Activated CD4-positive, alpha-beta T cell treated with anti-CD3 and anti-CD28 coated beads, Interleukin-2, amount 10 ng/mL, durations not matched to agents 24 days and 14 days (primary cell): ENCODE data around the gene SND1. TPM values are rescaled to one million over a fixed set of nuclear protein-coding genes. Genes with fewer than 3 reads are reported as not detected.

Experiments
- DNase-seq: peaks from one replicate; pipeline ENCODE4 v3.0.0; 2022
- H3K27ac Mint-ChIP-seq: one replicate; pipeline ENCODE4 v1.8.0; 2022; ENCODE audit warnings: mild to moderate bottlenecking, mixed read lengths
- H3K27me3 Mint-ChIP-seq: one replicate; pipeline ENCODE4 v1.8.0; 2022; ENCODE audit warnings: mixed read lengths
- H3K36me3 Mint-ChIP-seq: one replicate; pipeline ENCODE4 v1.8.0; 2022; ENCODE audit warnings: low read depth, mild to moderate bottlenecking, mixed read lengths
- H3K4me1 Mint-ChIP-seq: one replicate; pipeline ENCODE4 v1.8.0; 2021; ENCODE audit warnings: mixed read lengths
- H3K4me3 Mint-ChIP-seq: one replicate; pipeline ENCODE4 v1.8.0; 2022; ENCODE audit warnings: mild to moderate bottlenecking, moderate library complexity, mixed read lengths
- H3K9me3 Mint-ChIP-seq: one replicate; pipeline ENCODE4 v1.8.0; 2021; ENCODE audit warnings: mixed read lengths
- intact Hi-C: fragments of 100-400 bp; cut with micrococcal nuclease; formaldehyde crosslinking; loops from one replicate; pipeline ENCODE4 v1.15.1; 2023
- total RNA-seq: library from RNA; stranded (reverse); gene quantifications from 2 replicates; pipeline ENCODE4 v1.2.3, GENCODE V29; 2022

Gene SND1
- total RNA-seq, 1 donor from 2014 or later = 295 TPM

- no peak overlapping the region for H3K27ac Mint-ChIP-seq
- no peaks in the 10 kb centered on the region for H3K27me3 Mint-ChIP-seq
- intact Hi-C loops = no loop called here
- no peak overlapping the region for H3K4me3 Mint-ChIP-seq
- H3K9me3 Mint-ChIP-seq = no peaks in the 10 kb centered on the region
- peaks cover 17% of the 10 kb centered on the region for H3K36me3 Mint-ChIP-seq
- no peak for DNase-seq
- H3K4me1 Mint-ChIP-seq = peaks cover 11% of the 10 kb centered on the region
Measured at GRCh38 chr7:128000048-128000447, 348.1 kb downstream of the SND1 start.

- peaks cover 18% of the 10 kb centered on the region for H3K36me3 Mint-ChIP-seq
- intact Hi-C loops = no loop called here
- peaks cover 11% of the 10 kb centered on the region for H3K4me1 Mint-ChIP-seq
- DNase-seq = no peak
- no peaks in the 10 kb centered on the region for H3K27me3 Mint-ChIP-seq
- H3K4me3 Mint-ChIP-seq = no peak overlapping the region
- no peaks in the 10 kb centered on the region for H3K9me3 Mint-ChIP-seq
- H3K27ac Mint-ChIP-seq = no peak overlapping the region
Measured at GRCh38 chr7:128000854-128001265, 348.9 kb downstream of the SND1 start.

- intact Hi-C loops = no loop called here
- Mint-ChIP-seq H3K27ac (no peak overlapping the region), H3K36me3 (peaks cover 18% of the 10 kb centered on the region), H3K9me3 (no peaks in the 10 kb centered on the region), H3K4me3 (no peak overlapping the region), H3K27me3 (no peaks in the 10 kb centered on the region), H3K4me1 (peaks cover 11% of the 10 kb centered on the region)
- no peak for DNase-seq
Measured at GRCh38 chr7:128003167-128003566, 351.2 kb downstream of the SND1 start.

GRCh38 chr7:128003787-128004186 lies 351.8 kb downstream of the SND1 start:
- H3K27ac Mint-ChIP-seq = peak overlapping the region; percentile 32
- H3K4me3 Mint-ChIP-seq = no peak overlapping the region
- peaks cover 11% of the 10 kb centered on the region for H3K4me1 Mint-ChIP-seq
- peaks cover 15% of the 10 kb centered on the region for H3K36me3 Mint-ChIP-seq
- no peaks in the 10 kb centered on the region for H3K9me3 Mint-ChIP-seq
- no peaks in the 10 kb centered on the region for H3K27me3 Mint-ChIP-seq
- intact Hi-C loops = no loop called here
- no peak for DNase-seq

- peaks cover 11% of the 10 kb centered on the region for H3K4me1 Mint-ChIP-seq
- H3K9me3 Mint-ChIP-seq = no peaks in the 10 kb centered on the region
- intact Hi-C loops = no loop called here
- H3K36me3 Mint-ChIP-seq = peaks cover 15% of the 10 kb centered on the region
- no peaks in the 10 kb centered on the region for H3K27me3 Mint-ChIP-seq
- no peak overlapping the region for H3K27ac Mint-ChIP-seq
- no peak overlapping the region for H3K4me3 Mint-ChIP-seq
- DNase-seq = no peak
Measured at GRCh38 chr7:128004623-128005022, 352.6 kb downstream of the SND1 start.

GRCh38 chr7:128005117-128005516 lies 353.1 kb downstream of the SND1 start:
- peaks cover 12% of the 10 kb centered on the region for H3K4me1 Mint-ChIP-seq
- intact Hi-C loops = no loop called here
- no peaks in the 10 kb centered on the region for H3K9me3 Mint-ChIP-seq
- no peaks in the 10 kb centered on the region for H3K27me3 Mint-ChIP-seq
- no peak for DNase-seq
- no peak overlapping the region for H3K4me3 Mint-ChIP-seq
- H3K27ac Mint-ChIP-seq = no peak overlapping the region
- peaks cover 15% of the 10 kb centered on the region for H3K36me3 Mint-ChIP-seq

- no peak overlapping the region for H3K4me3 Mint-ChIP-seq
- no peak for DNase-seq
Measured at GRCh38 chr7:128005759-128006159, 353.8 kb downstream of the SND1 start.

GRCh38 chr7:128006550-128007302 lies 354.7 kb downstream of the SND1 start:
- DNase-seq = no peak
- intact Hi-C loops = no loop called here
- H3K9me3 Mint-ChIP-seq = no peaks in the 10 kb centered on the region

More at GRCh38 chr7:128005759-128006159, 353.8 kb downstream of the SND1 start:
- Mint-ChIP-seq H3K4me1 (peaks cover 15% of the 10 kb centered on the region), H3K9me3 (no peaks in the 10 kb centered on the region), H3K27me3 (no peaks in the 10 kb centered on the region), H3K27ac (no peak overlapping the region), H3K36me3 (peaks cover 13% of the 10 kb centered on the region)
- intact Hi-C loops = no loop called here

GRCh38 chr7:128007303-128007680 lies 355.3 kb downstream of the SND1 start:
- no peaks in the 10 kb centered on the region for H3K9me3 Mint-ChIP-seq
- no peak overlapping the region for H3K27ac Mint-ChIP-seq
- intact Hi-C loops = no loop called here
- peaks cover 15% of the 10 kb centered on the region for H3K4me1 Mint-ChIP-seq
- H3K36me3 Mint-ChIP-seq = peaks cover 11% of the 10 kb centered on the region
- no peaks in the 10 kb centered on the region for H3K27me3 Mint-ChIP-seq
- DNase-seq = no peak
- no peak overlapping the region for H3K4me3 Mint-ChIP-seq

More at GRCh38 chr7:128006550-128007302, 354.7 kb downstream of the SND1 start:
- no peak overlapping the region for H3K4me3 Mint-ChIP-seq
- H3K36me3 Mint-ChIP-seq = peaks cover 10% of the 10 kb centered on the region
- peaks cover 15% of the 10 kb centered on the region for H3K4me1 Mint-ChIP-seq
- H3K27ac Mint-ChIP-seq = no peak overlapping the region
- no peaks in the 10 kb centered on the region for H3K27me3 Mint-ChIP-seq

- Mint-ChIP-seq H3K27ac (no peak overlapping the region), H3K9me3 (no peaks in the 10 kb centered on the region), H3K36me3 (peaks cover 11% of the 10 kb centered on the region), H3K4me3 (no peak overlapping the region), H3K27me3 (no peaks in the 10 kb centered on the region), H3K4me1 (peaks cover 13% of the 10 kb centered on the region)
- no peak for DNase-seq
- intact Hi-C loops = no loop called here
Measured at GRCh38 chr7:128008141-128008540, 356.1 kb downstream of the SND1 start.

GRCh38 chr7:128008744-128009143 lies 356.8 kb downstream of the SND1 start:
- Mint-ChIP-seq H3K27ac (no peak overlapping the region), H3K36me3 (peaks cover 13% of the 10 kb centered on the region), H3K4me3 (no peak overlapping the region), H3K9me3 (no peaks in the 10 kb centered on the region), H3K27me3 (no peaks in the 10 kb centered on the region), H3K4me1 (peaks cover 7% of the 10 kb centered on the region)
- intact Hi-C loops = no loop called here
- no peak for DNase-seq

GRCh38 chr7:128010391-128011127 lies 358.6 kb downstream of the SND1 start:
- peaks cover 12% of the 10 kb centered on the region for H3K36me3 Mint-ChIP-seq
- intact Hi-C loops = no loop called here
- no peaks in the 10 kb centered on the region for H3K9me3 Mint-ChIP-seq
- no peak overlapping the region for H3K27ac Mint-ChIP-seq
- peaks cover 3% of the 10 kb centered on the region for H3K4me1 Mint-ChIP-seq
- no peak for DNase-seq
- H3K4me3 Mint-ChIP-seq = no peak overlapping the region
- no peaks in the 10 kb centered on the region for H3K27me3 Mint-ChIP-seq

GRCh38 chr7:128011131-128011661 lies 359.2 kb downstream of the SND1 start:
- Mint-ChIP-seq H3K36me3 (peaks cover 8% of the 10 kb centered on the region), H3K4me1 (peaks cover 3% of the 10 kb centered on the region), H3K27ac (no peak overlapping the region), H3K27me3 (no peaks in the 10 kb centered on the region), H3K4me3 (no peak overlapping the region), H3K9me3 (no peaks in the 10 kb centered on the region)
- intact Hi-C loops = no loop called here
- DNase-seq = no peak

- Mint-ChIP-seq H3K4me1 (peaks cover 8% of the 10 kb centered on the region), H3K36me3 (peaks cover 12% of the 10 kb centered on the region)
Measured at GRCh38 chr7:128014811-128015210, 362.8 kb downstream of the SND1 start.

More at GRCh38 chr7:128014811-128015210, 362.8 kb downstream of the SND1 start:
- Mint-ChIP-seq H3K27ac (no peak overlapping the region), H3K4me3 (no peak overlapping the region), H3K9me3 (no peaks in the 10 kb centered on the region), H3K27me3 (no peaks in the 10 kb centered on the region)
- intact Hi-C loops = no loop called here
- DNase-seq = no peak
